Colonic mucosa (tissue), 4 donors: ENCODE measurements around the gene LVRN. TPM values are rescaled to one million over a fixed set of nuclear protein-coding genes. Genes with fewer than 3 reads are reported as not detected.

ENCODE experiments used
- DNase-seq: peaks from one replicate; pipeline ENCODE4 v3.0.0-alpha.2; 2020
- H3K27ac ChIP-seq: fragments of 200-600 bp; one replicate; pipeline ENCODE4 v1.8.0; 2021
- H3K27me3 ChIP-seq: fragments of 200-600 bp; one replicate; pipeline ENCODE4 v1.8.0; 2021
- H3K36me3 ChIP-seq: fragments of 200-600 bp; one replicate; pipeline ENCODE4 v1.8.0; 2021
- H3K4me1 ChIP-seq: fragments of 200-600 bp; one replicate; pipeline ENCODE4 v1.8.0; 2021; ENCODE audit warnings: mild to moderate bottlenecking
- H3K4me3 ChIP-seq: fragments of 200-600 bp; one replicate; pipeline ENCODE4 v1.8.0; 2021
- H3K9ac ChIP-seq, 2 donors: one replicate each; pipeline ENCODE4 v1.7.0; 2013; ENCODE audit warnings: control low read depth in 2 of 2, low read depth in 2 of 2, low read length in 2 of 2
- H3K9me3 ChIP-seq: fragments of 200-600 bp; one replicate; pipeline ENCODE4 v1.8.0; 2021
- CTCF ChIP-seq: fragments of 200-600 bp; IDR thresholded peaks from one replicate; pipeline ENCODE4 v1.8.0; 2022; ENCODE audit warnings: antibody characterized with exemption, mild to moderate bottlenecking
- intact Hi-C: fragments of 100-400 bp; cut with DNase I; formaldehyde crosslinking; loops from one replicate; pipeline ENCODE4 v1.14.1; 2022
- total RNA-seq, 2 donors: library from RNA; stranded (reverse); fragmentation: NEBNext Ultra II Directional in 1 of 2; extraction: Animal tissue kit (Norgen Biotek cat#: 25700) in 1 of 2; gene quantifications; one replicate each; pipeline ENCODE4 v1.2.1, GENCODE V29; 2021
- donor health status: healthy.
- donor health status: DM: no; HTN: no; CAD: no.
- donor health status: DM: no; HTN: no; CAD: no.

LVRN gene
- total RNA-seq, 2 donors from 2014 or later = 0.10 to 0.90 TPM

GRCh38 chr5:116075191-116075831 lies 113.0 kb downstream of the LVRN start:
- Histone ChIP-seq H3K4me3 (no peak overlapping the region), H3K27me3 (no peaks in the 10 kb centered on the region), H3K27ac (no peak overlapping the region), H3K36me3 (no peaks in the 10 kb centered on the region), H3K4me1 (no peaks in the 10 kb centered on the region), H3K9ac (no peak overlapping the region), H3K9me3 (no peaks in the 10 kb centered on the region)
- no peak for DNase-seq
- no peak for TF ChIP-seq CTCF
- intact Hi-C loops = no loop called here

GRCh38 chr5:116076496-116076895 lies 114.2 kb downstream of the LVRN start:
- Histone ChIP-seq H3K9me3 (no peaks in the 10 kb centered on the region), H3K27ac (no peak overlapping the region), H3K9ac (no peak overlapping the region), H3K4me3 (no peak overlapping the region), H3K4me1 (no peaks in the 10 kb centered on the region), H3K36me3 (no peaks in the 10 kb centered on the region), H3K27me3 (no peaks in the 10 kb centered on the region)
- no peak for TF ChIP-seq CTCF
- intact Hi-C loops = no loop called here
- no peak for DNase-seq

Other genes with a start within 250 kb of the LVRN start
- under 1 TPM; 0.27 to 0.58 TPM for gene CDO1, start 145.8 kb upstream of the LVRN start, total RNA-seq
- gene ATG12, start 120.9 kb upstream of the LVRN start, total RNA-seq = 10 to 100 TPM; 24.5 to 38.9 TPM
- gene AP3S1, start 120.5 kb upstream of the LVRN start, total RNA-seq = 100 to 1,000 TPM in 1 of 2 donors, 10 to 100 TPM in 1; 56.7 to 105 TPM
- gene ARL14EPL, start 70.0 kb downstream of the LVRN start, total RNA-seq = not detected
- gene COMMD10, start 122.5 kb downstream of the LVRN start, total RNA-seq = 10 to 100 TPM; 24.8 to 26.5 TPM